RKO (cell line): ENCODE data around the gene ZNF491.
A peak's percentile ranks its signal among the peaks of the same experiment; 100 is the strongest.
"Not testable (repeated sequence)": the region's sequence is repeated elsewhere in the genome, so short reads cannot be mapped to it uniquely, and the experiment has no call there.

ENCODE experiments used
- DNase-seq: peaks from one replicate; pipeline ENCODE4 v3.0.0-alpha.2; 2016; ENCODE audit warnings: low spot score

Gene ZNF491

GRCh38 chr19:11806354-11807098, 8.2 kb downstream of the ZNF491 start:
- no peak for DNase-seq

DNA sequence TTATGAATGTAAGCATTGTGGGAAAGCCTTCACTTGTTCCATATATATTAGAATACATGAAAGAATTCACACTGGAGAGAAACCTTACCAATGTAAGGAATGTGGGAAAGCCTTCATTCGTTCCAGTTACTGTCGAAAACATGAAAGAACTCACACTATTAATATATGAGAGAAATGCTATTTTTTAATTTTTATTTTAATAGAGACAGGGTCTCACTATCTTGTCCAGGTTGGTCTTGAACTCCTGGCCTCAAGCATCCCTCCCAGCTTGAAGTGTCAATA, 8.7 kb downstream of the ZNF491 start:
- DNase-seq = no peak

GRCh38 chr19:11813703-11814028, 15.3 kb downstream of the ZNF491 start:
- DNase-seq = no peak

- DNase-seq = peak; percentile 96
Observed at GRCh38 chr19:11814029-11814699, 15.8 kb downstream of the ZNF491 start, which contains the start of gene ZNF440. Gene ZNF440, plus strand, starts transcription at chr19:11814273. Its CDS starts 175 bp downstream, at chr19:11814448.

GRCh38 chr19:11814700-11815035, 16.3 kb downstream of the ZNF491 start:
- peak; percentile 55 for DNase-seq

DNA sequence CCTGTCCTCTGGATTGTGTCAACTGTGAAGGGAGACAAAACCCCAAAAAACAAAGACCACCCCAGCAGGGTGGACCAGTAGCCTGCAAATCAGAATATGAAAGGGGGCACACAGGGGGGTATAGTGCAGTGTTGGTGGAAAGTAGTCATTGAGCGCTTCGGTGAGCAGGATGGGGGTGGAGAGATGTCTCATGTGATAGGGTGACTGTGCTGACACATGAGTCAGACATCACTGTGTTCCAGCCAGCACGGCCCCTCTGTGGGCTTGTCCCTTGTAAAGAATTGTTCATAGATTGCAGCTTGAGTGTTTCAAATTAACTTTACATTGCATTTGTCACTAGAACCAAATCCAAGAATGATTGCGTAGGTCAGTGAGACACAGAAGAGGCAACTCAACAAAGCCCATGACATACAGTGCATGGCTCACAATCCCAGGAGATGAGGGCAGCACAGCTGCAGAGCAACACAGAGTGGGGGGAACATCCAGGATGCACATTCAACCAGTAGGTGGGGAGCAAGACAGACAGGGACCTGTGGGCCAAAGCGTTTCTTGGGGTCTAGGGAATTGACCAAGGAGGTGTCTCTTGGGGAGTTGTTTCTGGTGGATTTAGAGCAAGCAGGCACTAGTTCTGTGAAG, 23.3 kb downstream of the ZNF491 start:
- DNase-seq = peak; percentile 87

GRCh38 chr19:11828957-11829876, 30.9 kb downstream of the ZNF491 start:
- DNase-seq = not testable (repeated sequence)

- no peak for DNase-seq
Observed at GRCh38 chr19:11832253-11832912, 34.1 kb downstream of the ZNF491 start.

DNA sequence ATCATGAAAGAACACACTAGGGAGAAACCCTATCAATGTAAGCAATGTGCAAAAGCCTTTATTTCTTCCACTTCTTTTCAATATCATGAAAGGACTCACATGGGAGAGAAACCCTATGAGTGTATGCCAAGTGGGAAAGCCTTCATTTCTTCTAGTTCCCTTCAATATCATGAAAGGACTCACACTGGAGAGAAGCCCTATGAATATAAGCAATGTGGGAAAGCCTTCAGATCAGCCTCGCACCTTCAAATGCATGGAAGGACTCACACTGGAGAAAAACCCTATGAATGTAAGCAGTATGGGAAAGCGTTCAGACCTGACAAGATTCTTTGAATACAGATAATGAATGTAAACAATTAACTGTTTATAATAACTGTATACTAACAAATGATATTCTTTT, 35.2 kb downstream of the ZNF491 start:
- DNase-seq = no peak

GRCh38 chr19:11835626-11836066, 37.3 kb downstream of the ZNF491 start:
- not testable (repeated sequence) for DNase-seq

DNA sequence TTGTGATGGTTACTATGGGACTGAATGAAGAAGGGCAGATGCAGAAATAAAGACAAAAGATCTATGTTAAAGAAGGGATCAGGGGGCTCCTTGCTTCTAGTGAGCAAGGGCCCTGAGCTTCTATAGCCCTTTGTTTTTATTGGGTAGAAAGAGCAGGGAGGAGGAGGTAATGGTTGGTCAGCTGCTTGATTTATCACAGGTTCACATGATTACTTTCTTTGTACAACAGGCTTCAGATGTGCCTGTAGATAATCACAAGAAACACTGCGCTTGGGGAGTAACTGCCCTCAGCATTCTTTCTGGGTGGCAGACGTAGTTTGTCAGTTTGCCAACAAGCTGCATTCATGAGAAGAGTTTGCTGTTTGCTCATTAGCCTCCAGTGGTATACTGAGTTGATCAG, 45.4 kb downstream of the ZNF491 start:
- no peak for DNase-seq

GRCh38 chr19:11847615-11848014, 49.3 kb downstream of the ZNF491 start:
- not testable (repeated sequence) for DNase-seq

DNA sequence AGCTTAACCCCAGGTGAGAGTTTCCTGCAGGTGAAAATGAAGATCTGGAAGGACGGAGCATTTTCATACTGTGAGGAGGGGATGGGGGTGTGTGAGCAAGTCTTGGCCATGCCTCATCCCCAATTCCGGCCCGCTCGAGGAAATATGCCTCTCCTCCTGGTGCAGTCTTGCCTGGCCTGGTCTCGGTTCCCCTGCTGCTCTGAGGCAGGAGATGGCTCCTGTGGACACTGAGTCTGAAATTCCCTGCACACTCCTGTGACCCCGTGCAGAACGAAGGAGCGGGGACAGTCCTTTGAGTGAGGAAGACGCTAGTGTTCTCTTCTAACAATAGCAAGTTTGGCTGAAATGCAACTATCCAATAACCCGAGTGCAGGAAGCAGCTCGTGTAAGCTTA, 49.9 kb downstream of the ZNF491 start:
- no peak for DNase-seq

DNA sequence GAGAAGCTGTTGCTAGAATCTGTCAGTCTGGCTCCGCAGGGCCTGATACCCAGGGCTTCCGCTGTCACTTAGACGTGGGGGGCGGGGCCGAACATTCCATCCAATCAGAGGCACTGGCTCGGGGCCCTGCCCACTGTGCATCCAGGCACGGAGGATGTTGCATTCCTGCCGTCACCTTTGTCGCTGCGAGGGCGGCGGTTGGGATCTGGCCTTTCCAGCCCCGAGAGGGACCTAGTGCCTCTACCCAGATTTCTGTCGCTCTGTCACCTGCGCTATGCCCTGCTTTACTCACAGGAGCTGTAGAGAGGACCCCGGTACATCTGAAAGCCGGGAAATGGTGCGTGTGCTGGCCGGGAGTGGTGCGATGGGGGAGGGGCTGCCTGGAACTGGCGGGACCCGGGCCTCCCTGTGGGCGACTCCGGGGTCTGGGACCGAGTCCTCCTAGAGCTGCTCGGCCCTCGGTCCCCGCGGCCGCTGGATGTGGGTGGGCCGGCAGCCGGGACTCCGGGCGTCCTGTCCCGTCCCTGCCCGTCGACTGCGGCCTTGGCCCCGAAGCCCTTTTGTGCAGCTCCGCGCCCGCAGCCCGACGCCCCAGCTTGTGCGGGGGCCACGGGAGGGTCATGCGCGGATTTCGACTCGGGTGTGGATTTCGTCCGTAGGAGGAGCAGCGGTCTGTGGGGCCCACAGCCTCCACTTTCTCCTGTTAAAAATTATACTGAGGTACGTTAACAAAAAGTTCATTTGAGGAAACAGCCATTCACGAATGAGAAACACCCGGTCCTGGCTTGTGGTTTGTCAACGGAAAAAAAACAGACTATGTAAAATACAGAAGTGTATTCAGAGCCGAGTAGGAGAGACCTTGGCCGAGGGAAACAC, 50.5 kb downstream of the ZNF491 start, which contains the start of gene ZNF439:
Gene ZNF439, plus strand, starts transcription at position 133 of the 876 bp plus-strand sequence. Its CDS starts 142 bp downstream, at position 275.
- DNase-seq = peak; percentile 83

DNA sequence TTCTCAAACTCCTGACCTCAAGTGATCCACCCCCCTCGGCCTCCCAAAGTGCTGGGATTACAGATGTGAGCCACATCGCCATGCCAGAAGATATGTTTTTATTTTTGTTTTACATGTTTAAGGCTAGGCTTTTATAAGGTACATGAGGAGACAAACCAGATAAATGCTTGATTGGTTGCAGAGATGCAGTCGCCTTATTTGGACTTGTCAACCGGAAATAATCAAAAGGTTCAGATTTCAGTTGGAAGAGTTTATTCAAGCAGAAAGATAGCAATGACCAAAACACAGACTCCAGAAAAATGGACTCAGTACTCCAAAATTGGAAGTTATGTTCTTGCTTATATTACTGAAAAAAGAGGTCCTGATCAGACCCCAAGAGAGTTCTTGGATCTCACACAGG, 52.0 kb downstream of the ZNF491 start:
- not testable (repeated sequence) for DNase-seq

DNA sequence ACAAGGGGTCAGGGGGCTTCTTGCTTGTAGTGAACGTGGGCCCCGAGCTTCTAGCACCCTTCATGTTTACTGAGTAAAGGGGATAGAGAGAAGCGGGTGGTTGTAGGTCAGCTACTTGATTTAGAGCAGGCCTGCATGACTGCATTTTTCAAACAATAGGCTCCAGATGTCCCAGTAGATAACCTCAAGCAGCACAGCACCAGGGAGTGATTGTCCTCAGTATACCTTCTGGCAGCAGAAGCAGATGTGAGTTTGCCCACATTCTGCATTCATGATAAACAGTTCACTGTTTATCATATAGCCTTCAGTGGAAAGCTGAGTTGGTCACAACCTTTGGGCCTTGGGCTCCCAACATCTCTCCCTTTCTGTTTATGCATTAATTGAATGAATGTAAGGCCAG, 55.0 kb downstream of the ZNF491 start:
- DNase-seq = no peak

- DNase-seq = no peak
Observed at GRCh38 chr19:11856596-11857250, 58.4 kb downstream of the ZNF491 start.
